ENCODE data around the gene MBNL1. TPM values are rescaled to one million over a fixed set of nuclear protein-coding genes. Genes with fewer than 3 reads are reported as not detected.
A peak's percentile ranks its signal among the peaks of the same experiment; 100 is the strongest.

MBNL1 gene
- total and polyA plus RNA-seq, 4 donors, result 17.1 to 110 (median 62.3) TPM

GRCh38 chr3:152257563-152258035 lies 11.1 kb upstream of the MBNL1 start:
- 63% methylated on average over 5 of the region's 5 CpGs for WGBS
- Histone ChIP-seq H3K4me3 (ENCODE audit: low read depth in 1 of 3, low read length in 3 of 3) (no peak overlapping the region), H3K4me1 (ENCODE audit: control insufficient read depth in 4 of 4, insufficient read depth in 4 of 4, low read length in 3 of 4) (peaks cover 0 to 11% (median 5%) of the 10 kb centered on the region in 4 donors), H3K27ac (ENCODE audit: low read depth in 1 of 2, low read length in 2 of 2) (no peak overlapping the region), H3K9me3 (ENCODE audit: control insufficient read depth in 4 of 4, low read length in 3 of 4) (no peaks in the 10 kb centered on the region), H3K9ac (ENCODE audit: low read depth in 1 of 2, low read length in 2 of 2) (no peak overlapping the region), H3K36me3 (ENCODE audit: control insufficient read depth in 4 of 4, insufficient read depth in 3 of 4, low read depth in 1 of 4, low read length in 3 of 4) (no peaks in the 10 kb centered on the region), H3K27me3 (ENCODE audit: control insufficient read depth in 4 of 4, insufficient read depth in 4 of 4, low read length in 3 of 4) (no peaks in the 10 kb centered on the region)
- TF ChIP-seq RXRA (IDR thresholded peaks at IDR 0.05) (no peak), NR2F2 (IDR thresholded peaks at IDR 0.05) (no peak), REST (IDR thresholded peaks at IDR 0.05) (no peak)
- no peak for DNase-seq (ENCODE audit: low spot score)

GRCh38 chr3:152258448-152259393 lies 10.0 kb upstream of the MBNL1 start:
- H3K9me3 ChIP-seq (ENCODE audit: control insufficient read depth in 4 of 4, low read length in 3 of 4), result no peaks in the 10 kb centered on the region
- peak overlapping the region in 1 of 2 donors; percentile 40 for H3K9ac ChIP-seq (ENCODE audit: low read depth in 1 of 2, low read length in 2 of 2)
- H3K4me1 ChIP-seq (ENCODE audit: control insufficient read depth in 4 of 4, insufficient read depth in 4 of 4, low read length in 3 of 4), result peaks cover 0 to 11% (median 5%) of the 10 kb centered on the region in 4 donors
- no peaks in the 10 kb centered on the region for H3K36me3 ChIP-seq (ENCODE audit: control insufficient read depth in 4 of 4, insufficient read depth in 3 of 4, low read depth in 1 of 4, low read length in 3 of 4)
- H3K27ac ChIP-seq (ENCODE audit: low read depth in 1 of 2, low read length in 2 of 2), result peak overlapping the region; percentile 17 to 55
- WGBS, result 28% methylated on average over 7 of the region's 7 CpGs
- TF ChIP-seq JUND (IDR thresholded peaks at IDR 0.05), result peak; percentile 73 to 89
- TF ChIP-seq HNF4G (IDR thresholded peaks at IDR 0.05), result peak; percentile 20
- peak; percentile 69 for TF ChIP-seq ZBTB33 (IDR thresholded peaks at IDR 0.05)
- TF ChIP-seq HNF4A (conservative IDR thresholded peaks at IDR 0.05), result peak; percentile 78 to 91
- peak; percentile 84 for TF ChIP-seq SP1 (IDR thresholded peaks at IDR 0.05)
- no peak for TF ChIP-seq CTCF (IDR thresholded peaks at IDR 0.05; ENCODE audit: low read depth, low read length, missing input control)
- no peak for TF ChIP-seq TAF1 (conservative IDR thresholded peaks at IDR 0.05)
- peak; percentile 77 for TF ChIP-seq FOXA2 (IDR thresholded peaks at IDR 0.05)
- TF ChIP-seq GABPA (IDR thresholded peaks at IDR 0.05 in 1 of 2, conservative IDR thresholded peaks at IDR 0.05 in 1 of 2), result peak in 1 of 2 donors; percentile 41
- TF ChIP-seq YY1 (IDR thresholded peaks at IDR 0.05), result peak; percentile 71
- peak; percentile 78 for TF ChIP-seq REST (IDR thresholded peaks at IDR 0.05)
- peak; percentile 31 to 90 for TF ChIP-seq EGR1 (IDR thresholded peaks at IDR 0.05; ENCODE audit: low read depth in 2 of 2)
- TF ChIP-seq RXRA (IDR thresholded peaks at IDR 0.05), result peak; percentile 83 to 93
- peak; percentile 56 for TF ChIP-seq FOXA1 (IDR thresholded peaks at IDR 0.05)
- no peak for TF ChIP-seq NR2F2 (IDR thresholded peaks at IDR 0.05)
- TF ChIP-seq ATF3 (IDR thresholded peaks at IDR 0.05), result peak; percentile 61
- TF ChIP-seq RAD21 (IDR thresholded peaks at IDR 0.05), result peak; percentile 45 to 53
- peak; percentile 85 for TF ChIP-seq MAX (IDR thresholded peaks at IDR 0.05)
- no peak overlapping the region for H3K4me3 ChIP-seq (ENCODE audit: low read depth in 1 of 3, low read length in 3 of 3)
- DNase-seq (ENCODE audit: low spot score), result no peak
- no peaks in the 10 kb centered on the region for H3K27me3 ChIP-seq (ENCODE audit: control insufficient read depth in 4 of 4, insufficient read depth in 4 of 4, low read length in 3 of 4)

Data from liver (tissue), 9 donors.